Measurements from ENCODE around the gene PRKG1. TPM values are rescaled to one million over a fixed set of nuclear protein-coding genes. Genes with fewer than 3 reads are reported as not detected.

PRKG1 gene
- total and polyA plus RNA-seq, 2 of the 4 experiments (the other 2 are of a cell fraction): 3.5 to 18.3 TPM

DNA sequence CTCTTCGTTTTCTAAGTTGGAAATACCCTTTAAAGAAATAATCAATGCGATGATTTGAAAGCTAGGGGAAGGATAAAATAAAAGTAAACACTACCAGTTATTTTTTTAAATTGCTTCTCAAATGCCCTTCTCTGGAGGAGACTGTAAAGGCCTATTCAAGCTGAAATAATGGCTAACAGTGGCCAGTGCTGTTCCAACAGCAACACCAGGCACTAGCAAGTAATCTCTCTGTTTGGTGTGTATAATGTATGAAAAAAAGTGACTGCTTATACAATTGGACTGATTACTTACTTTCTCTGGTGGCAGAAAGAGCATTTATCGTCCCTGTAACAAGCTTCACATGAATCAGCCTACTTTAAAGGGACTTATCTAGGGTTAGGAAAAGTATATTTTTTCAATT, 522.4 kb downstream of the PRKG1 start:
- no peak overlapping the region for H2BK5ac ChIP-seq (ENCODE audit: low read depth, low read length, poor library complexity, severe bottlenecking)
- H3K23ac ChIP-seq (ENCODE audit: low read depth, low read length): no peak overlapping the region
- H3K27me3 ChIP-seq (ENCODE audit: control insufficient read depth, insufficient read depth, low read length): no peaks in the 10 kb centered on the region
- H3K9me3 ChIP-seq (ENCODE audit: control insufficient read depth, insufficient read depth, low read length): no peaks in the 10 kb centered on the region
- intact Hi-C loops (cut with micrococcal nuclease): no loop called here
- peaks cover 0 to 3% of the 10 kb centered on the region in 2 experiments; a peak in 2 of 4 replicates for H3K79me1 ChIP-seq (ENCODE audit: low read depth in 1 of 2, low read length in 2 of 2)
- no peak overlapping the region for H4K91ac ChIP-seq (ENCODE audit: insufficient read depth, low read depth, low read length)
- no peak overlapping the region for H2AFZ ChIP-seq (replicated peaks; ENCODE audit: low read length, poor library complexity)
- H2BK120ac ChIP-seq (ENCODE audit: low read depth, low read length): no peak overlapping the region
- TF ChIP-seq NFE2L2 (IDR thresholded peaks at IDR 0.05; ENCODE audit: low read depth, low read length): no peak
- no peak for TF ChIP-seq SMC3 (IDR thresholded peaks at IDR 0.05; ENCODE audit: low read depth, low read length)
- TF ChIP-seq, protein P1, sequence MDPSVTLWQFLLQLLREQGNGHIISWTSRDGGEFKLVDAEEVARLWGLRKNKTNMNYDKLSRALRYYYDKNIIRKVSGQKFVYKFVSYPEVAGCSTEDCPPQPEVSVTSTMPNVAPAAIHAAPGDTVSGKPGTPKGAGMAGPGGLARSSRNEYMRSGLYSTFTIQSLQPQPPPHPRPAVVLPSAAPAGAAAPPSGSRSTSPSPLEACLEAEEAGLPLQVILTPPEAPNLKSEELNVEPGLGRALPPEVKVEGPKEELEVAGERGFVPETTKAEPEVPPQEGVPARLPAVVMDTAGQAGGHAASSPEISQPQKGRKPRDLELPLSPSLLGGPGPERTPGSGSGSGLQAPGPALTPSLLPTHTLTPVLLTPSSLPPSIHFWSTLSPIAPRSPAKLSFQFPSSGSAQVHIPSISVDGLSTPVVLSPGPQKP (IDR thresholded peaks at IDR 0.05; ENCODE audit: borderline replicate concordance, low read depth, low read length): no peak
- TF ChIP-seq CEBPB (IDR thresholded peaks at IDR 0.05; ENCODE audit: low read depth, low read length): no peak
- TF ChIP-seq BHLHE40 (IDR thresholded peaks at IDR 0.05; ENCODE audit: low read depth, low read length): no peak
- TF ChIP-seq CHD1 (IDR thresholded peaks at IDR 0.05; ENCODE audit: low read depth, low read length): no peak
- TF ChIP-seq RAD21 (IDR thresholded peaks at IDR 0.05; ENCODE audit: low read length): no peak
- no peak for TF ChIP-seq POLR2A (IDR thresholded peaks at IDR 0.05; ENCODE audit: low read depth, low read length)
- TF ChIP-seq RFX5 (IDR thresholded peaks at IDR 0.05; ENCODE audit: low read depth, low read length): no peak
- no peak for TF ChIP-seq MAFK (IDR thresholded peaks at IDR 0.05; ENCODE audit: low read depth, low read length)
- TF ChIP-seq FOS (IDR thresholded peaks at IDR 0.05; ENCODE audit: low read depth, low read length): no peak
- TF ChIP-seq RCOR1 (IDR thresholded peaks at IDR 0.05; ENCODE audit: insufficient replicate concordance, low read length): no peak
- TF ChIP-seq, protein P2, sequence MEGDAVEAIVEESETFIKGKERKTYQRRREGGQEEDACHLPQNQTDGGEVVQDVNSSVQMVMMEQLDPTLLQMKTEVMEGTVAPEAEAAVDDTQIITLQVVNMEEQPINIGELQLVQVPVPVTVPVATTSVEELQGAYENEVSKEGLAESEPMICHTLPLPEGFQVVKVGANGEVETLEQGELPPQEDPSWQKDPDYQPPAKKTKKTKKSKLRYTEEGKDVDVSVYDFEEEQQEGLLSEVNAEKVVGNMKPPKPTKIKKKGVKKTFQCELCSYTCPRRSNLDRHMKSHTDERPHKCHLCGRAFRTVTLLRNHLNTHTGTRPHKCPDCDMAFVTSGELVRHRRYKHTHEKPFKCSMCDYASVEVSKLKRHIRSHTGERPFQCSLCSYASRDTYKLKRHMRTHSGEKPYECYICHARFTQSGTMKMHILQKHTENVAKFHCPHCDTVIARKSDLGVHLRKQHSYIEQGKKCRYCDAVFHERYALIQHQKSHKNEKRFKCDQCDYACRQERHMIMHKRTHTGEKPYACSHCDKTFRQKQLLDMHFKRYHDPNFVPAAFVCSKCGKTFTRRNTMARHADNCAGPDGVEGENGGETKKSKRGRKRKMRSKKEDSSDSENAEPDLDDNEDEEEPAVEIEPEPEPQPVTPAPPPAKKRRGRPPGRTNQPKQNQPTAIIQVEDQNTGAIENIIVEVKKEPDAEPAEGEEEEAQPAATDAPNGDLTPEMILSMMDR (conservative IDR thresholded peaks at IDR 0.05; ENCODE audit: low read depth, low read length): no peak
- no peak for TF ChIP-seq MAZ (IDR thresholded peaks at IDR 0.05; ENCODE audit: borderline replicate concordance, low read depth, low read length)
- no peak for TF ChIP-seq MXI1 (IDR thresholded peaks at IDR 0.05; ENCODE audit: borderline replicate concordance, low read depth, low read length)
- TF ChIP-seq, protein P3, sequence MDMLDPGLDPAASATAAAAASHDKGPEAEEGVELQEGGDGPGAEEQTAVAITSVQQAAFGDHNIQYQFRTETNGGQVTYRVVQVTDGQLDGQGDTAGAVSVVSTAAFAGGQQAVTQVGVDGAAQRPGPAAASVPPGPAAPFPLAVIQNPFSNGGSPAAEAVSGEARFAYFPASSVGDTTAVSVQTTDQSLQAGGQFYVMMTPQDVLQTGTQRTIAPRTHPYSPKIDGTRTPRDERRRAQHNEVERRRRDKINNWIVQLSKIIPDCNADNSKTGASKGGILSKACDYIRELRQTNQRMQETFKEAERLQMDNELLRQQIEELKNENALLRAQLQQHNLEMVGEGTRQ (IDR thresholded peaks at IDR 0.05; ENCODE audit: low read depth, low read length): no peak
- no peak overlapping the region for H3K27ac ChIP-seq (ENCODE audit: insufficient read depth, low read length)
- no peak overlapping the region for H4K8ac ChIP-seq (ENCODE audit: low read depth in 2 of 2, low read length in 2 of 2)
- no peak overlapping the region for H3K4me2 ChIP-seq (ENCODE audit: low read depth, low read length)
- no CpG with 5 or more reads among the region's 3 CpGs for WGBS, 2 experiments (ENCODE audit: extremely low coverage in 2 of 2, insufficient read length in 1 of 2)
- H3K56ac ChIP-seq (ENCODE audit: extremely low read depth, insufficient read depth, low read length): no peak overlapping the region
- H3K4me1 ChIP-seq (ENCODE audit: control insufficient read depth, insufficient read depth, low read length): no peaks in the 10 kb centered on the region
- no peaks in the 10 kb centered on the region for H4K20me1 ChIP-seq (ENCODE audit: insufficient read depth, low read length)
- no peak overlapping the region for H2AK5ac ChIP-seq (ENCODE audit: low read depth, low read length)
- BruUV-seq (replicated peaks): no TSS peak
- peaks cover 3% of the 10 kb centered on the region; the same call in 1 of the 2 replicates for H3K9me1 ChIP-seq (ENCODE audit: insufficient read depth, low read length)
- ChIA-PET POLR2A (ENCODE audit: unreplicated experiment) (no interaction called here), CTCF (no interaction called here)
- no peak overlapping the region for H4K5ac ChIP-seq (ENCODE audit: low read depth, low read length)
- no peaks in the 10 kb centered on the region for H3K36me3 ChIP-seq (ENCODE audit: control insufficient read depth, insufficient read depth, low read length)
- no peak overlapping the region for H2BK20ac ChIP-seq (ENCODE audit: low read depth, low read length)
- H2BK15ac ChIP-seq (ENCODE audit: low read depth, low read length): no peak overlapping the region
- in situ Hi-C loops (cut with MboI; ENCODE audit: low sequenced_read_pairs): no loop called here
- no peak overlapping the region for H3K4me3 ChIP-seq (ENCODE audit: insufficient read depth, low read depth, low read length)
- H3K14ac ChIP-seq (replicated peaks; ENCODE audit: low read depth, low read length): no peak overlapping the region
- dilution Hi-C loops (cut with HindIII; ENCODE audit: low sequenced_read_pairs, unreplicated experiment): no loop called here
- no peak overlapping the region for H3K4ac ChIP-seq (ENCODE audit: low read depth, low read length)
- H3K9ac ChIP-seq (ENCODE audit: low read depth, low read length): no peak overlapping the region
- no peak for DNase-seq
- no peak overlapping the region for H2AK9ac ChIP-seq (replicated peaks; ENCODE audit: low read depth, low read length, poor library complexity)
- ATAC-seq (ENCODE audit: low read depth): no peak
- H3K18ac ChIP-seq (ENCODE audit: low read depth, low read length): no peak overlapping the region
